WERI-Rb-1 (cell line): Measurements from ENCODE around the gene TMOD1.

ENCODE experiments used
- DNase-seq: peaks from one replicate; pipeline ENCODE4 v3.0.0-alpha.2; 2020
- H3K27ac ChIP-seq: fragments of 250-450 bp; sonication (Bioruptor Pico); 2 replicates; pipeline ENCODE4 v1.5.1; 2020; ENCODE audit warnings: mild to moderate bottlenecking, moderate library complexity
- H3K27me3 ChIP-seq: fragments of 250-450 bp; sonication (Bioruptor Pico); 2 replicates; pipeline ENCODE4 v1.5.1; 2021; ENCODE audit warnings: mild to moderate bottlenecking, low read depth, moderate library complexity; ENCODE audit not compliant: insufficient read depth, severe bottlenecking
- H3K36me3 ChIP-seq: fragments of 250-450 bp; sonication (Bioruptor Pico); 2 replicates; pipeline ENCODE4 v1.5.1; 2020; ENCODE audit warnings: mild to moderate bottlenecking, moderate library complexity
- H3K4me3 ChIP-seq: 2 replicates; pipeline ENCODE4 v1.5.1; 2011; ENCODE audit warnings: low read depth, mild to moderate bottlenecking, control low read depth, low read length
- H3K9me3 ChIP-seq: fragments of 250-450 bp; sonication (Bioruptor Pico); 2 replicates; pipeline ENCODE4 v1.5.1; 2021; ENCODE audit warnings: mild to moderate bottlenecking, moderate library complexity; ENCODE audit not compliant: severe bottlenecking
- CTCF ChIP-seq: IDR thresholded peaks from 2 replicates; pipeline ENCODE4 v1.5.1; 2011; ENCODE audit warnings: low read depth, mild to moderate bottlenecking, control low read depth, inconsistent platforms, low read length

The TMOD1 gene

GRCh38 chr9:97504381-97505216, 3.1 kb downstream of the TMOD1 start:
- Histone ChIP-seq H3K36me3 (no peaks in the 10 kb centered on the region), H3K27ac (no peak overlapping the region), H3K9me3 (no peaks in the 10 kb centered on the region), H3K27me3 (peaks cover 17% of the 10 kb centered on the region), H3K4me3 (no peak overlapping the region)
- DNase-seq: no peak
- no peak for TF ChIP-seq CTCF

GRCh38 chr9:97505845-97506244, 4.4 kb downstream of the TMOD1 start:
- Histone ChIP-seq H3K36me3 (no peaks in the 10 kb centered on the region), H3K9me3 (no peaks in the 10 kb centered on the region), H3K4me3 (no peak overlapping the region), H3K27me3 (peaks cover 9% of the 10 kb centered on the region), H3K27ac (no peak overlapping the region)
- no peak for DNase-seq
- TF ChIP-seq CTCF: no peak

GRCh38 chr9:97506306-97506705, 4.8 kb downstream of the TMOD1 start:
- DNase-seq: no peak
- no peak for TF ChIP-seq CTCF
- Histone ChIP-seq H3K27me3 (peaks cover 6% of the 10 kb centered on the region), H3K9me3 (no peaks in the 10 kb centered on the region), H3K36me3 (no peaks in the 10 kb centered on the region), H3K4me3 (no peak overlapping the region), H3K27ac (no peak overlapping the region)

- Histone ChIP-seq H3K9me3 (no peaks in the 10 kb centered on the region), H3K27ac (no peak overlapping the region), H3K36me3 (no peaks in the 10 kb centered on the region), H3K27me3 (peaks cover 5% of the 10 kb centered on the region), H3K4me3 (no peak overlapping the region)
- no peak for TF ChIP-seq CTCF
- no peak for DNase-seq
Observed at GRCh38 chr9:97506787-97507186, 5.3 kb downstream of the TMOD1 start.

GRCh38 chr9:97507428-97507984, 6.0 kb downstream of the TMOD1 start:
- no peaks in the 10 kb centered on the region for H3K36me3 ChIP-seq
- H3K9me3 ChIP-seq: no peaks in the 10 kb centered on the region
- TF ChIP-seq CTCF: no peak
- H3K27ac ChIP-seq: no peak overlapping the region
- H3K27me3 ChIP-seq: no peaks in the 10 kb centered on the region
- no peak overlapping the region for H3K4me3 ChIP-seq
- DNase-seq: no peak
